ENCODE measurements around the gene TRABD2B.

- no peak for TF ChIP-seq EZH2phosphoT487 (IDR thresholded peaks at IDR 0.05; ENCODE audit: borderline replicate concordance, low read length)
- no peak for TF ChIP-seq CTCF (IDR thresholded peaks at IDR 0.05; ENCODE audit: low read depth, low read length, poor library complexity, severe bottlenecking)
Measured at GRCh38 chr1:48001696-48002095, 4.5 kb upstream of the TRABD2B start.
